Gastrocnemius medialis (tissue), 4 donors: ENCODE measurements around the gene PLD1. TPM values are rescaled to one million over a fixed set of nuclear protein-coding genes. Genes with fewer than 3 reads are reported as not detected.
"Not testable (repeated sequence)": the region's sequence is repeated elsewhere in the genome, so short reads cannot be mapped to it uniquely, and the experiment has no call there.

ENCODE experiments used
- ATAC-seq, 2 donors: fragments of 150-250 bp; one replicate each; pipeline ENCODE4 v1.9.1; 2016
- DNase-seq, 2 donors: peaks; one replicate each; pipeline ENCODE4 v3.0.0-alpha.2; 2019
- H3K27ac ChIP-seq, 4 donors: fragments of 200-600 bp; sonication (generic); 1 replicate in 1 of 4; 2 replicates in 3 of 4; pipeline ENCODE4 v1.5.1; 2016 to 2018; ENCODE audit warnings: mild to moderate bottlenecking in 2 of 4, moderate library complexity in 1 of 4
- H3K27me3 ChIP-seq, 3 donors: fragments of 200-600 bp; sonication (generic) in 2 of 3; 1 replicate in 1 of 3; 2 replicates in 2 of 3; pipeline versions ENCODE4 v1.5.1 to v1.6.0; 2016 to 2019; ENCODE audit warnings: mild to moderate bottlenecking in 1 of 3, moderate library complexity in 1 of 3
- H3K36me3 ChIP-seq, 2 donors: fragments of 200-600 bp; sonication (generic) in 1 of 2; one replicate each; pipeline ENCODE4 v1.5.1; 2017 to 2018
- H3K4me1 ChIP-seq, 2 donors: fragments of 200-600 bp; sonication (generic) in 1 of 2; one replicate each; pipeline ENCODE4 v1.5.1; 2016 to 2017; ENCODE audit warnings: mild to moderate bottlenecking in 2 of 2
- H3K4me3 ChIP-seq, 4 donors: fragments of 200-600 bp; sonication (generic) in 3 of 4; 1 replicate in 1 of 4; 2 replicates in 3 of 4; pipeline ENCODE4 v1.5.1; 2016 to 2019; ENCODE audit warnings: mild to moderate bottlenecking in 2 of 4
- H3K9me3 ChIP-seq, 3 donors: fragments of 200-600 bp; sonication (generic) in 2 of 3; 1 replicate in 1 of 3; 2 replicates in 2 of 3; pipeline ENCODE4 v1.5.1; 2016 to 2019
- CTCF ChIP-seq, 5 experiments: fragments of 450-650 bp in 3 of 5; fragments of 200-600 bp in 2 of 5; sonication (generic) in 2 of 5; IDR thresholded peaks in 4 of 5; conservative IDR thresholded peaks in 1 of 5; 1 replicate in 4 of 5; 2 replicates in 1 of 5; pipeline ENCODE4 v1.5.1; 2016 to 2019; ENCODE audit warnings: antibody characterized with exemption in 5 of 5, mild to moderate bottlenecking in 3 of 5, moderate library complexity in 3 of 5
- POLR2A ChIP-seq, 2 donors: fragments of 450-650 bp; IDR thresholded peaks; one replicate each; pipeline ENCODE4 v1.6.1; 2017; ENCODE audit warnings: antibody characterized with exemption in 2 of 2, mild to moderate bottlenecking in 2 of 2, moderate library complexity in 2 of 2
- in situ Hi-C, 4 donors: fragments of 200-750 bp; cut with MboI; loops; one replicate each; pipeline versions ENCODE4 v1.15.0 to v1.8.0; 2017; ENCODE audit warnings: low sequenced_read_pairs in 4 of 4
- intact Hi-C: fragments of 100-400 bp; cut with DNase I; formaldehyde crosslinking; loops from one replicate; pipeline ENCODE4 v1.15.1; 2023; ENCODE audit warnings: low total_unique reads
- total RNA-seq, 4 donors: library from RNA; depleted of rRNA; stranded (reverse); fragments of >200 nt; gene quantifications; one replicate each; pipeline versions ENCODE4 v1.1.0 to v1.2.3, GENCODE V29; 2016

Gene PLD1
- total RNA-seq, 4 donors from 2014 or later = 1.9 to 5.6 (median 4.6) TPM

GRCh38 chr3:171564748-171565480, 245.4 kb downstream of the PLD1 start:
- TF ChIP-seq POLR2A (IDR thresholded peaks at IDR 0.05) = no peak
- TF ChIP-seq CTCF (IDR thresholded peaks at IDR 0.05 in 4 of 5, conservative IDR thresholded peaks at IDR 0.05 in 1 of 5) = no peak
- no peaks in the 10 kb centered on the region for H3K36me3 ChIP-seq
- ATAC-seq = peak; percentile 68 to 90
- no peaks in the 10 kb centered on the region for H3K9me3 ChIP-seq
- DNase-seq = no peak
- H3K27me3 ChIP-seq = no peaks in the 10 kb centered on the region
- no peak overlapping the region for H3K4me3 ChIP-seq
- intact Hi-C loops = loop anchor here (2.0 to 10.0 kb wide), 3 partner anchors 220 to 603 kb away; no protein-coding TSS in a partner anchor
- peaks cover 10 to 18% of the 10 kb centered on the region in 2 donors for H3K4me1 ChIP-seq
- in situ Hi-C loops = loop anchor here (5.0 to 25.0 kb wide), 7 partner anchors 100 to 603 kb away; partner anchors contain the start of gene TNIK (in 1 of the 4)
- no peak overlapping the region for H3K27ac ChIP-seq

- in situ Hi-C loops (loop anchor here (10.0 to 25.0 kb wide), 6 partner anchors 98 to 601 kb away; partner anchors contain the start of gene TNIK (in 1 of the 4)), intact Hi-C loops (loop anchor here (10.0 kb wide), 1 partner anchor 218 kb away; no protein-coding TSS in a partner anchor)
- Histone ChIP-seq H3K4me1 (peaks cover 10 to 18% of the 10 kb centered on the region in 2 donors), H3K4me3 (no peak overlapping the region), H3K9me3 (no peaks in the 10 kb centered on the region), H3K36me3 (no peaks in the 10 kb centered on the region), H3K27ac (no peak overlapping the region), H3K27me3 (no peaks in the 10 kb centered on the region)
- DNase-seq (no peak), ATAC-seq (no peak)
- TF ChIP-seq CTCF (IDR thresholded peaks at IDR 0.05 in 4 of 5, conservative IDR thresholded peaks at IDR 0.05 in 1 of 5) = no peak
Measured at GRCh38 chr3:171563298-171563697, 247.0 kb downstream of the PLD1 start.

GRCh38 chr3:171562459-171562858, 247.8 kb downstream of the PLD1 start:
- H3K36me3 ChIP-seq, H3K27ac ChIP-seq, ATAC-seq, H3K27me3 ChIP-seq, H3K9me3 ChIP-seq, DNase-seq, H3K4me3 ChIP-seq: not testable (repeated sequence)
- in situ Hi-C loops (loop anchor here (10.0 to 25.0 kb wide), 6 partner anchors 98 to 600 kb away; partner anchors contain the start of gene TNIK (in 1 of the 4)), intact Hi-C loops (loop anchor here (10.0 kb wide), 1 partner anchor 218 kb away; no protein-coding TSS in a partner anchor)
- H3K4me1 ChIP-seq = peaks cover 10 to 18% of the 10 kb centered on the region in 2 donors

GRCh38 chr3:171561596-171562323, 248.5 kb downstream of the PLD1 start:
- in situ Hi-C loops = loop anchor here (10.0 to 25.0 kb wide), 6 partner anchors 97 to 599 kb away; partner anchors contain the start of gene TNIK (in 1 of the 4)
- DNase-seq = no peak

More at GRCh38 chr3:171561596-171562323, 248.5 kb downstream of the PLD1 start:
- intact Hi-C loops = loop anchor here (10.0 kb wide), 1 partner anchor 217 kb away; no protein-coding TSS in a partner anchor
- Histone ChIP-seq H3K27me3 (no peaks in the 10 kb centered on the region), H3K4me1 (peaks cover 10 to 18% of the 10 kb centered on the region in 2 donors), H3K9me3 (no peaks in the 10 kb centered on the region), H3K36me3 (no peaks in the 10 kb centered on the region), H3K27ac (no peak overlapping the region), H3K4me3 (no peak overlapping the region)
- TF ChIP-seq CTCF (IDR thresholded peaks at IDR 0.05 in 4 of 5, conservative IDR thresholded peaks at IDR 0.05 in 1 of 5) (no peak), POLR2A (IDR thresholded peaks at IDR 0.05) (no peak)
- ATAC-seq = no peak
